ENCODE results near the gene FUZ.

- TF ChIP-seq CTCF (IDR thresholded peaks at IDR 0.05; ENCODE audit: poor library complexity) (no peak), EZH2 (IDR thresholded peaks at IDR 0.05; ENCODE audit: borderline replicate concordance) (no peak), EZH2phosphoT487 (IDR thresholded peaks at IDR 0.05; ENCODE audit: low read depth, severe bottlenecking, unreplicated experiment) (no peak)
Observed at GRCh38 chr19:49846408-49846807, 33.3 kb upstream of the FUZ start.
